K562 (cell line): Measurements from ENCODE around the gene G6PC3. TPM values are rescaled to one million over a fixed set of nuclear protein-coding genes. Genes with fewer than 3 reads are reported as not detected.

ENCODE experiments used
- ARID2 ChIP-seq: fragments of 450-650 bp; IDR thresholded peaks from 2 replicates; pipeline ENCODE4 v1.6.1; 2017; ENCODE audit warnings: antibody characterized with exemption, mild to moderate bottlenecking
- EHMT2 ChIP-seq: fragments of 450-650 bp; IDR thresholded peaks from 2 replicates; pipeline ENCODE4 v1.6.1; 2018; ENCODE audit warnings: antibody characterized with exemption
- HMG20A ChIP-seq: fragments of 450-650 bp; formaldehyde crosslinking; conservative IDR thresholded peaks from 2 replicates; pipeline ENCODE4 v1.4.0; 2020; ENCODE audit warnings: mild to moderate bottlenecking, mixed read lengths
- JUND ChIP-seq, 2 experiments: IDR thresholded peaks; 2 replicates in 1 of 2; 3 replicates in 1 of 2; pipeline ENCODE4 v1.6.1; 2011; ENCODE audit warnings: borderline replicate concordance in 2 of 2, low read depth in 2 of 2, low read length in 2 of 2, improper control_type of control experiment in 1 of 2, missing biosample characterization in 1 of 2, missing genetic modification characterization in 1 of 2, missing genetic modification reagents in 1 of 2
- NFIC ChIP-seq: fragments of 450-650 bp; IDR thresholded peaks from 2 replicates; pipeline ENCODE4 v1.6.1; 2017; ENCODE audit warnings: mild to moderate bottlenecking, inconsistent platforms
- ZNF311 ChIP-seq: fragments of 250-450 bp; sonication (Bioruptor Pico); IDR thresholded peaks from 2 replicates; pipeline ENCODE4 v1.4.0; 2020; ENCODE audit warnings: mild to moderate bottlenecking, moderate library complexity
- ZNF75A ChIP-seq: fragments of 450-650 bp; formaldehyde crosslinking; IDR thresholded peaks from 2 replicates; pipeline ENCODE4 v1.4.0; 2020; ENCODE audit warnings: mild to moderate bottlenecking
- polyA plus RNA-seq, 8 experiments: library from polyadenylated mRNA; depleted of rRNA in 4 of 8; stranded (reverse) in 5 of 8; unstranded in 3 of 8; fragments of >200 nt; fragmentation: Nextera tagmentation in 2 of 8; fragmentation: Illumina TruSeq in 1 of 8; extraction: Ambion mirVana in 2 of 8; extraction: Trizol in 1 of 8; gene quantifications; 2 replicates each; pipeline versions ENCODE4 v1.2.1 to v1.2.3, GENCODE V29; 2011 to 2014; ENCODE audit warnings: inconsistent platforms in 1 of 8, missing spikeins in 1 of 8
- total RNA-seq, 7 experiments: library from RNA; depleted of rRNA in 6 of 7; stranded (reverse); fragments of >200 nt in 6 of 7; fragmentation: Illumina TruSeq in 2 of 7; extraction: Trizol in 2 of 7; gene quantifications; 2 replicates each; pipeline versions ENCODE4 v1.2.1 to v1.2.3, GENCODE V29; 2011 to 2021; ENCODE audit warnings: low replicate concordance in 1 of 7
- TF ChIP-seq, protein P1 (sequence below): sonication (generic); formaldehyde crosslinking; IDR thresholded peaks from 2 replicates; pipeline ENCODE4 v1.8.1; 2023; ENCODE audit warnings: mild to moderate bottlenecking, missing genetic modification reagents
- TF ChIP-seq, protein P2 (sequence below), 2 experiments: fragments of 450-650 bp; IDR thresholded peaks; 2 replicates each; pipeline ENCODE4 v1.6.1; 2016; ENCODE audit warnings: mild to moderate bottlenecking in 2 of 2, borderline replicate concordance in 1 of 2, low read depth in 1 of 2, moderate library complexity in 1 of 2
- TF ChIP-seq, protein P3 (sequence below): fragments of 450-650 bp; formaldehyde crosslinking; IDR thresholded peaks from 2 replicates; pipeline ENCODE4 v1.4.0; 2020; ENCODE audit warnings: mild to moderate bottlenecking, moderate library complexity

G6PC3 gene
- total and polyA plus RNA-seq, 9 of the 15 experiments (the other 6 are each of a cell fraction or from before 2014, with no cell fraction given) = 10.4 to 57.8 (median 31.1) TPM

DNA sequence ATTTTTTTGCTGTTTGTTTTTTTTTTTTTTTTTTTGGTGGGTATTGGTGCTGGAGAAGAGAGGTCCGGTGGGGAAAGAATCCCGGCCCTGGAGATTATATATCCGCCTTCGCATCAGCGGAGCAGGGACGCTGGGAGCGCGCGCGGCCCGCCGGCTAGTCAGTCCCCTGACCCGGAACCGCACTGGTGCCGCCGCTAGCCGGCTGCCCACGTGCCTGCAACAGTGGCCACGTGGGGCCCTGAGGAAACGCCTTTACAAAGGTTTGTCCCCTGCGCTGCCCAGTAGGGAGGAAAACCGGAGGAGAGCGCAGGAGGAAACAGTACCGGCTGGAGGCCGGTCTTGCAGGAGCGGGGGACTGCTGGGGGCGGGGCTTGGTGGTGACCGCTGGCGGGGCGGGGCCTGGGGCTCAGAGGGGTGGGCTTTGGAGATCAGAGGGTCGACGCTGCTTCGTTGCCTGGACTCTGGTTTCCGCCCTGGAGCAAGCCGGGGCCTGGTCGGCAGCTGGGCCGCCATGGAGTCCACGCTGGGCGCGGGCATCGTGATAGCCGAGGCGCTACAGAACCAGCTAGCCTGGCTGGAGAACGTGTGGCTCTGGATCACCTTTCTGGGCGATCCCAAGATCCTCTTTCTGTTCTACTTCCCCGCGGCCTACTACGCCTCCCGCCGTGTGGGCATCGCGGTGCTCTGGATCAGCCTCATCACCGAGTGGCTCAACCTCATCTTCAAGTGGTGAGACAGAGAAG lies at the start of gene G6PC3 (continued):
- TF ChIP-seq NFIC = no peak; the same call in 1 of the 2 replicates
- no peak for TF ChIP-seq ZNF311 (CRISPR knock-in tag)
- TF ChIP-seq JUND (IDR thresholded peaks at IDR 0.05; ENCODE audit: borderline replicate concordance, low read depth, low read length) = peak; percentile 77
- peak; percentile 48; the same call in 1 of the 3 replicates for TF ChIP-seq JUND (tag; IDR thresholded peaks at IDR 0.05; ENCODE audit: borderline replicate concordance, low read depth, low read length)
- no peak for TF ChIP-seq EHMT2
- no peak for TF ChIP-seq HMG20A (CRISPR knock-in tag)
- TF ChIP-seq, protein P1, sequence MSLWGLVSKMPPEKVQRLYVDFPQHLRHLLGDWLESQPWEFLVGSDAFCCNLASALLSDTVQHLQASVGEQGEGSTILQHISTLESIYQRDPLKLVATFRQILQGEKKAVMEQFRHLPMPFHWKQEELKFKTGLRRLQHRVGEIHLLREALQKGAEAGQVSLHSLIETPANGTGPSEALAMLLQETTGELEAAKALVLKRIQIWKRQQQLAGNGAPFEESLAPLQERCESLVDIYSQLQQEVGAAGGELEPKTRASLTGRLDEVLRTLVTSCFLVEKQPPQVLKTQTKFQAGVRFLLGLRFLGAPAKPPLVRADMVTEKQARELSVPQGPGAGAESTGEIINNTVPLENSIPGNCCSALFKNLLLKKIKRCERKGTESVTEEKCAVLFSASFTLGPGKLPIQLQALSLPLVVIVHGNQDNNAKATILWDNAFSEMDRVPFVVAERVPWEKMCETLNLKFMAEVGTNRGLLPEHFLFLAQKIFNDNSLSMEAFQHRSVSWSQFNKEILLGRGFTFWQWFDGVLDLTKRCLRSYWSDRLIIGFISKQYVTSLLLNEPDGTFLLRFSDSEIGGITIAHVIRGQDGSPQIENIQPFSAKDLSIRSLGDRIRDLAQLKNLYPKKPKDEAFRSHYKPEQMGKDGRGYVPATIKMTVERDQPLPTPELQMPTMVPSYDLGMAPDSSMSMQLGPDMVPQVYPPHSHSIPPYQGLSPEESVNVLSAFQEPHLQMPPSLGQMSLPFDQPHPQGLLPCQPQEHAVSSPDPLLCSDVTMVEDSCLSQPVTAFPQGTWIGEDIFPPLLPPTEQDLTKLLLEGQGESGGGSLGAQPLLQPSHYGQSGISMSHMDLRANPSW (CRISPR knock-in tag) = no peak
- TF ChIP-seq ARID2 = no peak
- TF ChIP-seq, protein P2, sequence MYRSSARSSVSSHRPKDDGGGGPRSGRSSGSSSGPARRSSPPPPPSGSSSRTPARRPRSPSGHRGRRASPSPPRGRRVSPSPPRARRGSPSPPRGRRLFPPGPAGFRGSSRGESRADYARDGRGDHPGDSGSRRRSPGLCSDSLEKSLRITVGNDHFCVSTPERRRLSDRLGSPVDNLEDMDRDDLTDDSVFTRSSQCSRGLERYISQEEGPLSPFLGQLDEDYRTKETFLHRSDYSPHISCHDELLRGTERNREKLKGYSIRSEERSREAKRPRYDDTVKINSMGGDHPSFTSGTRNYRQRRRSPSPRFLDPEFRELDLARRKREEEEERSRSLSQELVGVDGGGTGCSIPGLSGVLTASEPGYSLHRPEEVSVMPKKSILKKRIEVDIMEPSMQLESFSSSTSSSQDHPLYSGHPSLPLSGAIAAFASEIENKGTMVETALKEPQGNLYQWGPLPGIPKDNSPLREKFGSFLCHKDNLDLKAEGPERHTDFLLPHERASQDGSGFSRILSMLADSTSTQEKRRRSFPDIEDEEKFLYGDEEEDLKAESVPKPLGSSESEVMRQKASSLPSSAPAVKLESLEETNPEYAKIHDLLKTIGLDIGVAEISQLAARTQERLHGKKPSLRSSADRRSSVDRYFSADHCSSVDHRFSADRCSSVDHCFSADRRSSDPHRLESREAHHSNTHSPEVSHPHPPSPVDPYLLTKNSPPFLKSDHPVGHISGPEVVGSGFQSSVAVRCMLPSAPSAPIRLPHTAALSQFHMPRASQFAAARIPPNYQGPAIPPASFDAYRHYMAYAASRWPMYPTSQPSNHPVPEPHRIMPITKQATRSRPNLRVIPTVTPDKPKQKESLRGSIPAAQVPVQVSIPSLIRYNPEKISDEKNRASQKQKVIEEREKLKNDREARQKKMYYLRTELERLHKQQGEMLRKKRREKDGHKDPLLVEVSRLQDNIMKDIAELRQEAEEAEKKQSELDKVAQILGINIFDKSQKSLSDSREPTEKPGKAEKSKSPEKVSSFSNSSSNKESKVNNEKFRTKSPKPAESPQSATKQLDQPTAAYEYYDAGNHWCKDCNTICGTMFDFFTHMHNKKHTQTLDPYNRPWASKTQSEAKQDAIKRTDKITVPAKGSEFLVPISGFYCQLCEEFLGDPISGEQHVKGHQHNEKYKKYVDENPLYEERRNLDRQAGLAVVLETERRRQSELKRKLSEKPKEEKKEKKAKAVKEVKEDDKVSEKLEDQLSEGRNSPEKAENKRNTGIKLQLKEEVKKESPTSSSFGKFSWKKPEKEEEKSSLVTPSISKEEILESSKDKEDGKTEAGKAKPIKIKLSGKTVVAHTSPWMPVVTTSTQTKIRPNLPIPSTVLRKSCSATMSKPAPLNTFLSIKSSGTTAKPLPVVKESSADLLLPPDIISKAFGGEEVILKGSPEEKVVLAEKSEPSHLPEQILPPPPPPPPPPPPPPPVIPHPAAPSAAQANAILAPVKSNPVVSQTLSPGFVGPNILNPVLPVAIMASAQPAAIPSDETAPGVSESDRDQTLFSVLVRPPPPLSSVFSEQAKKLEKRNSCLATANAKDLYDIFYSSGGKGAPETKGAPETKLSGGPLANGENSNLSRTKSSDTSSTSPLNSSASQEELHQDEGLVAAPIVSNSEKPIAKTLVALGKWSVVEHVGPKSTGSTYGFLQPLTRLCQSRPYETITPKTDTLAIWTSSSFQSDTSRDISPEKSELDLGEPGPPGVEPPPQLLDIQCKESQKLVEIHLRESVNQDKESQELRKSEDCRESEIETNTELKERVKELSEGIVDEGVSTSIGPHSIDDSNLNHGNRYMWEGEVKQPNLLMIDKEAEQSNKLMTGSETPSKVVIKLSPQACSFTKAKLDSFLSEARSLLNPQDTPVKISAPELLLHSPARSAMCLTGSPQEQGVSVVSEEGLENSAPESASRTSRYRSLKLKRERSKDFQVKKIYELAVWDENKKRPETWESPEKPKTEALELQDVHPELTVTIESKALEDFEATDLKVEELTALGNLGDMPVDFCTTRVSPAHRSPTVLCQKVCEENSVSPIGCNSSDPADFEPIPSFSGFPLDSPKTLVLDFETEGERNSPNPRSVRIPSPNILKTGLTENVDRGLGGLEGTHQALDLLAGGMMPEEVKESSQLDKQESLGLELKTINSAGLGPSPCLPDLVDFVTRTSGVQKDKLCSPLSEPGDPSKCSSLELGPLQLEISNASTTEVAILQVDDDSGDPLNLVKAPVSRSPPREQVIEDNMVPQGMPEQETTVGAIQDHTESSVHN (IDR thresholded peaks at IDR 0.05; ENCODE audit: borderline replicate concordance in 1 of 2, low read depth in 1 of 2) = no peak
- no peak for TF ChIP-seq ZNF75A (CRISPR knock-in tag)
- TF ChIP-seq, protein P3, sequence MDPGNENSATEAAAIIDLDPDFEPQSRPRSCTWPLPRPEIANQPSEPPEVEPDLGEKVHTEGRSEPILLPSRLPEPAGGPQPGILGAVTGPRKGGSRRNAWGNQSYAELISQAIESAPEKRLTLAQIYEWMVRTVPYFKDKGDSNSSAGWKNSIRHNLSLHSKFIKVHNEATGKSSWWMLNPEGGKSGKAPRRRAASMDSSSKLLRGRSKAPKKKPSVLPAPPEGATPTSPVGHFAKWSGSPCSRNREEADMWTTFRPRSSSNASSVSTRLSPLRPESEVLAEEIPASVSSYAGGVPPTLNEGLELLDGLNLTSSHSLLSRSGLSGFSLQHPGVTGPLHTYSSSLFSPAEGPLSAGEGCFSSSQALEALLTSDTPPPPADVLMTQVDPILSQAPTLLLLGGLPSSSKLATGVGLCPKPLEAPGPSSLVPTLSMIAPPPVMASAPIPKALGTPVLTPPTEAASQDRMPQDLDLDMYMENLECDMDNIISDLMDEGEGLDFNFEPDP (CRISPR knock-in tag) = no peak
